ENCODE results near the gene LRIG1.

- TF ChIP-seq CTCF (IDR thresholded peaks at IDR 0.05; ENCODE audit: low read depth, low read length, poor library complexity, severe bottlenecking) = no peak
- TF ChIP-seq EZH2phosphoT487 (IDR thresholded peaks at IDR 0.05; ENCODE audit: borderline replicate concordance, low read length) = no peak
These were observed 30.4 kb upstream of the LRIG1 start for GRCh38 chr3:66531256-66531655.
